Activated naive CD4-positive, alpha-beta T cell treated with anti-CD3 and anti-CD28 coated beads, Interleukin-2, amount 10 ng/mL, durations not matched to agents 7 days and 5 days (primary cell): ENCODE results near the gene GRIA3.
"Not testable (repeated sequence)": the region's sequence is repeated elsewhere in the genome, so short reads cannot be mapped to it uniquely, and the experiment has no call there.

Source experiments
- CTCF ChIA-PET: fragments of 350-600 bp; sonication (Branson Sonifier 250); formaldehyde crosslinking; loops from one replicate; lab custom pipeline; 2021; ENCODE audit warnings: antibody characterized with exemption; lab: Charles Lee
- DNase-seq: peaks from one replicate; pipeline ENCODE4 v3.0.0-alpha.2; 2020
- H3K27ac Mint-ChIP-seq: one replicate; pipeline ENCODE4 v1.8.0; 2021; ENCODE audit warnings: mild to moderate bottlenecking, moderate library complexity, mixed read lengths
- H3K27me3 Mint-ChIP-seq: one replicate; pipeline ENCODE4 v1.8.0; 2021; ENCODE audit warnings: mild to moderate bottlenecking, mixed read lengths
- H3K36me3 Mint-ChIP-seq: one replicate; pipeline ENCODE4 v1.8.0; 2021; ENCODE audit warnings: mixed read lengths
- H3K4me1 Mint-ChIP-seq: one replicate; pipeline ENCODE4 v1.8.0; 2021; ENCODE audit warnings: mixed read lengths
- H3K4me3 Mint-ChIP-seq: one replicate; pipeline ENCODE4 v1.8.0; 2021; ENCODE audit warnings: mild to moderate bottlenecking, moderate library complexity, mixed read lengths
- H3K9me3 Mint-ChIP-seq: one replicate; pipeline ENCODE4 v1.8.0; 2021; ENCODE audit warnings: mixed read lengths

Gene GRIA3

DNA sequence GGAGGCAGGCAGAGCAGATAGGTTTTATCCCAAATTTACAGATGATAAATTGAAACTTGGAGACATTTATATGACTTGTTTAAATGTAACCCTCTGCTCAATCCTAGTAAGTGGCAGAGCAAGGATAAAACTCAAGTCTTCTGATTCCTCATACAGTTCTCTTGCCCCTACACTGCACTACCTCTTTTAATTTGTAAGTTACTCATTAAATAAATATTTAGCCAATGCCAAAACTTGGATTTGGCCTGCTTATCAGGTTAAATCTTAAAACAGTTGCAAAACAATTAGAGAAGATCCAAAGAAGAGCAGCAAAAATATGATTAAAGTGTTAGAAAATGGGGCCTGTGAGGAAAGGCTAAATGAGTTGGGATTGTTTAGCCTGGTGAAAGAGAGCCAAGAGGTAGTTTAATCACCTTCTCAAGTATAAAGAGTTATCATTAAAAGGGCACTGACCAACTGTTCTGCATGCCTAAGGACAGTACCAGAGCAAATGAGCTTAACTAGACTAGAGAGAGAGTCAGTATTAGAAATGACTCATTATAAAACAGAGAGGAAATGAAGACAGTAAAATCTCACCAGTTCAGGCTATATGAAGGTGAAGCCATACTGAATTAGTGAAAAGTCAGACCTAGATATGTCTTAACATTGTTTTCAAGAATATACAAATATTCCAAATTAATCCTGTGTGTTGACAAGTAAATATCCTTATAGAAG, 146.3 kb downstream of the GRIA3 start:
- Mint-ChIP-seq H3K27me3 (no peaks in the 10 kb centered on the region), H3K36me3 (no peaks in the 10 kb centered on the region), H3K9me3 (no peaks in the 10 kb centered on the region), H3K27ac (no peak overlapping the region), H3K4me3 (no peak overlapping the region), H3K4me1 (no peaks in the 10 kb centered on the region)
- CTCF ChIA-PET: no interaction called here
- no peak for DNase-seq

DNA sequence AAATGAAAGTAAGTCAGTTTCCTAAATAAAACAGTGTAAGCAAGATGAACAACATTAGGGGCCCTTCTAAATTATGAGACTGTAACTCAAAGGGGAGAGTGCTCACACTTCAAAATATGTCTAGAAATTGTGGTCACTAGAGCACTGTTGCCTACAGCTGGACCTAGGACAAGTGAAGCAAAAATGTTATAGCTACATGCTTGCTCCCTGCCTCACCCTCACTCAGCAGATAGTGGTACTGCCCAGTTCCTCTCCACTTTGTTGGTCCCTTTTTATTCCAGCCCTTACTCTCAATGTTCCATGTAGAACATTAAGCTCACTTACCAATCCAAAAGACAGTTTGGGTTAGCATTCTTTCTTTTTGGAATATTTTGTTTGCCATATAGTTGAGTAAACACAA, 147.3 kb downstream of the GRIA3 start:
- H3K4me1 Mint-ChIP-seq: no peaks in the 10 kb centered on the region
- no peak for DNase-seq
- H3K36me3 Mint-ChIP-seq: no peaks in the 10 kb centered on the region
- H3K27ac Mint-ChIP-seq: no peak overlapping the region
- H3K9me3 Mint-ChIP-seq: no peaks in the 10 kb centered on the region
- CTCF ChIA-PET: no interaction called here
- no peak overlapping the region for H3K4me3 Mint-ChIP-seq
- no peaks in the 10 kb centered on the region for H3K27me3 Mint-ChIP-seq

DNA sequence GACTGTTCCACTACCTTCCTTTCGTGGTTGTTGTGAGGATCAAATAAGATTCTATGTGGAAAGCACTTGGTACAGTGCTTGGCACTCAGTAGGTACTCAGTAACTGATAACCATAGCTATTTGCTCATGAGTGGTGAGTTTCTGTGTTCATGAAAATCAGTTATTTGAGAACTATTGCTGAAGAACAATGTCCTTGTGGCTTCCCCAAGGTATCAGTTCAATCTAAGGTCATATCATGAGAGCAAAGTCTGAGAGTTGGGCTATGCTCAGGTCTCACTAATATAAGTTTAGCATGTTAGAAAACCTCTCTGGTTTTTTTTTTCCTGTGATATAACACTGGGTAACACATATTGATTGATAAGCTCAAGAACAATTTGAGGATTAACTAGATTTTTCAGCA, 147.8 kb downstream of the GRIA3 start:
- H3K36me3 Mint-ChIP-seq: no peaks in the 10 kb centered on the region
- CTCF ChIA-PET: no interaction called here
- no peak for DNase-seq

DNA sequence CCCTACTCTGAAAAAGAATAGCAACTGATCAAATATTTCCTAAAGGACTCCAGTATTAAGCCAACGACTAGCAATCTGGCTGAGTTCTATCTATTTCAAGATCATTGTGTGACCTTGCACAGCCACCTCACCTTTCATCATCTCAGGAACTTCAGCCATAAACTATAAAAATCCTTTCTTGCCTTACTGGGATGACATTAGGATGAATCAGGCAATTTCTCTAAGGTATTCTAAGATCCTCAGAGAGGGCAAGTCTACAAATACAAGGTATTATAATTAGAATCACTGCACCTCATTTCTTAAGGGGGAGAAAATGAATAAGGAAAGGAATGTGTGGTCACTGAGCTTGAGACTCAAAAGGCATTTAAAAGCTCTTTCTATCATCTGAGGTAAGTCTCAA, 152.6 kb downstream of the GRIA3 start:
- H3K36me3 Mint-ChIP-seq: no peaks in the 10 kb centered on the region
- H3K4me3 Mint-ChIP-seq: no peak overlapping the region
- DNase-seq: no peak
- H3K27ac Mint-ChIP-seq: no peak overlapping the region
- H3K27me3 Mint-ChIP-seq: no peaks in the 10 kb centered on the region
- no peaks in the 10 kb centered on the region for H3K9me3 Mint-ChIP-seq
- CTCF ChIA-PET: no interaction called here
- H3K4me1 Mint-ChIP-seq: no peaks in the 10 kb centered on the region

More for the DNA sequence above, 147.8 kb downstream of the GRIA3 start:
- Mint-ChIP-seq H3K27ac (no peak overlapping the region), H3K9me3 (no peaks in the 10 kb centered on the region), H3K4me3 (no peak overlapping the region), H3K27me3 (no peaks in the 10 kb centered on the region), H3K4me1 (no peaks in the 10 kb centered on the region)

DNA sequence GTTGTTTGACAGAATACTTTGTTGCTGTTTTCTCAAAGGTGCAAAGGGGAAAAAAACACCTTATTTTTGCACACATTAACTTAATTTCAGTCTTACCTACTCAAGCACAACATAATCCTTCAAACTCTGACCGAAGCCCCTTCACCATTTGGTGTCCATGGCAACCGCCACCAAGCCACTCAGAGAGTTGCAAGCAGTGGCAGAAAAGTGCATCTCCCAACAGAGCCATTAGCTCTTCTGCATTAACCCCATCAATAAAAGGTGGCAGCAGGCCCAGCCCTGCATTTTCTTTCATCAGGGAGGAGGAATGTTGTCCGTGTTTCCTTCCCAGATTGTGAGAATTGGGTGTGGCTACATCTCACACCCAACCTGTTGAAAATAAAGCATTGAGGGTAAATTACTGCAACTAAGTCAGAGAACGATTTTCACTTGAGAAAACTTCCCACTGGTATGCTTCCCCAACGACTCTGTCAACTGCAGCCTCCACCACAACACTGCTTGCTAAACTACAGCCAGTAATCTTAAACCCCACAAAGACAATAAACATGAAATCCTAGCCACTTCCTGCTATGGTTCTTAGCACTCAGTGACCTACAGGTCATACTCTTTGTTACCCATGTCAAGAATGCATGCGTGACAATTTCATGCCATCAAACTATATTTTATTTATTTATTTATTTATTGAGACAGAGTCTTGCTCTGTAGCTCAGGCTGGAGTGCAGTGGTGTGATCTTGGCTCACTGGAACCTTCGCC, 154.0 kb downstream of the GRIA3 start:
- DNase-seq: no peak
- Mint-ChIP-seq H3K4me1 (no peaks in the 10 kb centered on the region), H3K4me3 (no peak overlapping the region), H3K9me3 (no peaks in the 10 kb centered on the region), H3K36me3 (no peaks in the 10 kb centered on the region), H3K27ac (no peak overlapping the region), H3K27me3 (no peaks in the 10 kb centered on the region)
- CTCF ChIA-PET: no interaction called here

DNA sequence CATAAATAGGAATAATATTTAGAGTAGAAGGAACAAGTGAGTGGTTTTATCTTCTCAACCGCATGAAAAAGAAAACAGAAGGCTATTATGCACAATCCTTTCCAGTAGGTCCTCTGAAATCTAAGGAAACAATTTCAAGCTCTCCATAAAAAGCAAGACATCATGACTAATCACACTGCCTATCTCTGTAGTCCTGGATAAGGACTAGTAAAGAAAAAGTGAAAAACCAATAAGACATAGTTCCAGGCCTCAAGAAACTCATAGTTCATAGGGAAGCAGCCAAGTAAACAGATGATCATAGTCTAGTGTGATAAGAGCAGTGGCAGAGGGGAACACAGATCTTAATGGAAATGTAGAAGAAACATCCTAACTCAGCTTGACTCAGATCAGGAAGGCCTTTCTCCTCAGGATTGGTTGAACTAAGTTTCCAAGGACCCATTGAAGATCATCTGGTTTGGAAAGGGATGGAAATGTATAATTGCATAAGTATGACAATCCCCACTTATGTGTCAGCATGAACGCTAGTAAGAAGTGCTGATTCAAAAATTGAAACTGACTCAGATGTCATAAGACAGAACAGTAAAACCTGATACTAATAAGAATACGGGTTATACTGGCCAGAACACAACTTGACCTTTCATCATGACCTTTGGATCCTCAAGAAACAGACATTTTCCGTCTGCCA, 155.3 kb downstream of the GRIA3 start:
- no peaks in the 10 kb centered on the region for H3K27me3 Mint-ChIP-seq
- H3K27ac Mint-ChIP-seq: no peak overlapping the region
- no peaks in the 10 kb centered on the region for H3K9me3 Mint-ChIP-seq
- no peak for DNase-seq
- H3K36me3 Mint-ChIP-seq: no peaks in the 10 kb centered on the region
- CTCF ChIA-PET: no interaction called here
- no peak overlapping the region for H3K4me3 Mint-ChIP-seq
- H3K4me1 Mint-ChIP-seq: no peaks in the 10 kb centered on the region

DNA sequence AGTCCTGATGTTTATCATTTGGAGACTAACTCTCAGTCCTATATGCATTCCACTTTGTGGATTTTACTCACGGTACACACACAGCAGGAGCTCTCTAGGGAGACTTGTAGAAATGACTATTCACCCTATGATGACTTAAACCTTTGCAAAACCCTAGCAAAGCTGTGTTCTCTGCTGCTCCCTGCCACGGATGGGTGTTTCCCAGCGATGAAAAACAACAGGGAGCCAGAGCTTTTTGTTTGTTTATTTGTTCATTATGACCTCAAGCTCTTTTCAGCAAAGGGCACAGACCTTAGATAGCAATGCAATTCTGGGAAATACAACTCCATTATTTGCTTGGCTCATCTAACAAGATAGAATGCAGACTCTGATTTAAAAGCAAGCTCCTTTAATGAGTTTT, 156.6 kb downstream of the GRIA3 start:
- Mint-ChIP-seq H3K4me3 (no peak overlapping the region), H3K27ac (no peak overlapping the region), H3K36me3 (no peaks in the 10 kb centered on the region), H3K4me1 (no peaks in the 10 kb centered on the region), H3K9me3 (no peaks in the 10 kb centered on the region), H3K27me3 (no peaks in the 10 kb centered on the region)
- CTCF ChIA-PET: no interaction called here
- no peak for DNase-seq

DNA sequence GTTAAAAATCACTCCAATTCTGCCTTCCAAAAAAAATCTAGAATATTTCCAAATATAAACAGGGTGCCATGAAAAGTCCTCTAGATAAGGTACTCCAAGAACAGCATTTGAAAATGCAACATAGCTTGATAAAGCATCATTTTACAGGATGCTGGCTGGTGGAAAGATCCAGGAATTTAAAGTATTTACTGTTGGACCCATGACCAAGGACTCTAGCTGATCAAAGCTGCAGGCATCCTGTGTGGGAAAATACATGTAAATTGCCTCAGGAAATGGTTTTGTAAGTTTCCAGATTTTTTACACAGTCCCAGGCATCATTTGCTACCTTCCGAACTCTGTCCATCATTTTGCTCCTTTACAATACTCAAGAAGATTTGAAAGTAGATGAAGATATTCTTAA, 164.4 kb downstream of the GRIA3 start:
- Mint-ChIP-seq H3K27ac (no peak overlapping the region), H3K4me3 (no peak overlapping the region), H3K4me1 (no peaks in the 10 kb centered on the region), H3K36me3 (no peaks in the 10 kb centered on the region), H3K9me3 (no peaks in the 10 kb centered on the region), H3K27me3 (no peaks in the 10 kb centered on the region)
- DNase-seq: no peak
- CTCF ChIA-PET: no interaction called here

DNA sequence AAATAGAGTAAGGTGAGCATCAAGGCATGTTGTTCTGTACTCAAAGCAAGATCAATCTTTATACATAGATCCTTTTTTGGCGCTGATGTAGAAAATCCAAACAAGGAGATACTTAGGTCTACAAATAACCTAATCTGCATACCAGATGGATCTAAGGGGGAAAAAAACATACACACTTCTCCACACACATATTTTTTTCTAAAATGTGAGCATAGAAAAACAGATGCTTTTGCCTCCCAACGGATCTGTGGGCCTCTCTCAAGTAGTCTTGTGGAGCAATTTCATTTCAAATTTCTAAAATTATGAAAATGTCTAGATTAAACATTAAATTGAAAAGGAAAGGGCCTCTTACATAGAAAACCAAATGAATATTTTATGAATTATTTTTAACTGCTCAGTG, 166.1 kb downstream of the GRIA3 start:
- no peak for DNase-seq
- Mint-ChIP-seq H3K27me3 (no peaks in the 10 kb centered on the region), H3K36me3 (no peaks in the 10 kb centered on the region), H3K4me1 (no peaks in the 10 kb centered on the region), H3K9me3 (no peaks in the 10 kb centered on the region), H3K27ac (no peak overlapping the region), H3K4me3 (no peak overlapping the region)
- CTCF ChIA-PET: no interaction called here

DNA sequence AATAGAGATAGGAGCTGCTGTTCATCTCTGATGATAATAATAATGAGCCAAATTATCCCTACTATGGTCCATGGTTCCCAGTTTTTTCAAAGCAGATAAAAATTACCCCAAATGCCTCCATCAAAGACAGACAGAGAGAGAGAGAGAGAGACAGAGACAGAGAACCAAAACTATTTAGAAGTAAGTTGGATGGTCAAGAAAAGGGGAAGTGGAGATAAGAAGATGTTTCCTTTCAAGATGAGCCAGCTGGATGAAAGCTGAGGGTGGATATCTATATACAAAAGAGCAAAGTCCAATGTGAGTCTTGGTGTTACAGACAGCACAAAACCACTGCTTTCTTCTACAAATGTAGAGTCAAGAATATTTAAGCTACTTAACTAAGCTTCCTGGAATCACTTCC, 173.9 kb downstream of the GRIA3 start:
- Mint-ChIP-seq H3K27me3 (peaks cover 3% of the 10 kb centered on the region), H3K4me1 (no peaks in the 10 kb centered on the region)
- CTCF ChIA-PET: no interaction called here

DNA sequence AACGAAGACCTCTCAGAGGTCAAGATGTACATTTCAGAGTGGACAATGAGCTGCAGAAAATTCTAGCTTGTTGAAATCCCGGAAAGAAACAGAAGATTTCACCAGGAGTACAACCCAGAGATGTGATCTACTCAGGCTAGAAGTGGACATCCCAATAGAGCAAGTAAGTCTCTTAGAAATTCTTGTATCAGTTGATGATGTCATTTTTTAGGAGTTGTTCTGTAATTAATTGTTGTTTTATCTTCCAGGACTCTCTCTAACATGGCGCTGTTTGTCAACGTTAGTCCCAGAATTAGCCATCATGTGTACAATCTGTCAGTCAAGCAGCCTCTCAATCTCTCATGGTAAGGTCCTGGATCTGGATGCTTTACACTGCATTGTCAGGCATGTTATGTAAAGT, 174.4 kb downstream of the GRIA3 start:
- H3K27me3 Mint-ChIP-seq: peaks cover 3% of the 10 kb centered on the region
- CTCF ChIA-PET: no interaction called here
- H3K4me3 Mint-ChIP-seq: no peak overlapping the region
- H3K9me3 Mint-ChIP-seq: no peaks in the 10 kb centered on the region
- no peaks in the 10 kb centered on the region for H3K36me3 Mint-ChIP-seq
- no peaks in the 10 kb centered on the region for H3K4me1 Mint-ChIP-seq
- DNase-seq: no peak
- H3K27ac Mint-ChIP-seq: no peak overlapping the region

More for the DNA sequence above, 173.9 kb downstream of the GRIA3 start:
- no peak for DNase-seq
- Mint-ChIP-seq H3K4me3 (no peak overlapping the region), H3K27ac (no peak overlapping the region), H3K9me3 (no peaks in the 10 kb centered on the region), H3K36me3 (no peaks in the 10 kb centered on the region)

DNA sequence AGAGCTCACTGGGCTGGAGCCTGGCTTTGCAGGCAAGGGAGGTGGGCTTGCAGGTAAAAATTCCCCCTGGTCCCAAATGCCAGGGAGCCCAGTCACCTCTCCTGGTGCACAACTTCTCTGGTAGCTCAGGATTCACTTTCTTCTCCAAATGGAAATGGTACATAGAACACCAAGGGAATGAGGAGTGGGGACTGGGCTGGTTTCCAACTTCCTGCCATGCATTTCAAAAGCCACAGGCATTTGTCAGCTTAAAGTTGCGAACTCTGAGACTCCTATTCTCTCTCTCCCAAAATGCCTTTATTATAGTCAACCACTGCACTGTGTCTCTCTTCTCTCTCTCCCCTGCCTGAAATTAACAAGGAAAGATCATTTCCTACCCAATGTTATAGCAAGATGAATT, 177.3 kb downstream of the GRIA3 start:
- Mint-ChIP-seq H3K4me1 (no peaks in the 10 kb centered on the region), H3K27ac (no peak overlapping the region), H3K9me3 (no peaks in the 10 kb centered on the region), H3K36me3 (no peaks in the 10 kb centered on the region), H3K4me3 (no peak overlapping the region), H3K27me3 (no peaks in the 10 kb centered on the region)
- CTCF ChIA-PET: no interaction called here
- no peak for DNase-seq

DNA sequence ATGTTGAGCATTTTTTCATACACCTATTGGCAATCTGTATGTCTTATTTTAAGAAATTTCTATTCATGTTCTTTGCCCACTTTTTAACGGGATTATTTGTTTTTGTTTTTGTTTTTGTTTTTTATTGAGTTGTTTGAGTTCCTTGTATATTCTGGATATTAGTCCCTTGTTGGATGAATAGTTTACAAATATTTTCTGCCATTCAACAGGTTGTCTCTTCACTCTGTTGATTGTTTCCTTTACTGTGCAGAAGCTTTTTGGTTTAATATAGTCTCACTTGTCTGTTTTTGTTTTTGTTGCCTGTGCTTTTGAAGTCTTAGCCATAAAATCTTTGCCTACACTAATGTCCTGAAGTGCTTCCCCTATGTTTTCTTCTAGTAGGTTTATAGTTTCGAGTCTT, 202.1 kb downstream of the GRIA3 start:
- H3K27me3 Mint-ChIP-seq, H3K36me3 Mint-ChIP-seq, H3K9me3 Mint-ChIP-seq, CTCF ChIA-PET, DNase-seq, H3K27ac Mint-ChIP-seq, H3K4me3 Mint-ChIP-seq, H3K4me1 Mint-ChIP-seq: not testable (repeated sequence)

DNA sequence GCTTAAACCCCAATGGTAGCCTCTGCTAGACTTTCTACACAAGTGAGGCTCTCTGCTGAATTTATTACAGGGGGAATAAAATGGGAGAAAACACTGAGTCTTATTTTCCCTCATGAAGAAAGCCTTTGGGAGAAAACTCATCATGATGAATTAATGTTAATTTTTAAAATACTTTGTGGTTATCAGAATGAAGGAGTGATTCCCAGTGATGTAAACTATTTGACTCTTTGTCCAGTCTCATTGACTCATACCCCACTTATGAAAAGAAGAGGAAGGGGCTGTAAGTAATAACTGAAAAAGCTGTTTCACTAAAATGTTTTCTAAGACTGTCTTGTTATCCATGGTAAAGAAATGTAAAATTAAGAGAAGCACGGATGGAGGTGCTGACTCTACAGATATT, 208.8 kb downstream of the GRIA3 start:
- CTCF ChIA-PET: no interaction called here
- H3K4me1 Mint-ChIP-seq: no peaks in the 10 kb centered on the region
- peaks cover 2% of the 10 kb centered on the region for H3K9me3 Mint-ChIP-seq
- no peaks in the 10 kb centered on the region for H3K36me3 Mint-ChIP-seq
- no peak overlapping the region for H3K4me3 Mint-ChIP-seq
- DNase-seq: no peak
- no peaks in the 10 kb centered on the region for H3K27me3 Mint-ChIP-seq
- no peak overlapping the region for H3K27ac Mint-ChIP-seq

DNA sequence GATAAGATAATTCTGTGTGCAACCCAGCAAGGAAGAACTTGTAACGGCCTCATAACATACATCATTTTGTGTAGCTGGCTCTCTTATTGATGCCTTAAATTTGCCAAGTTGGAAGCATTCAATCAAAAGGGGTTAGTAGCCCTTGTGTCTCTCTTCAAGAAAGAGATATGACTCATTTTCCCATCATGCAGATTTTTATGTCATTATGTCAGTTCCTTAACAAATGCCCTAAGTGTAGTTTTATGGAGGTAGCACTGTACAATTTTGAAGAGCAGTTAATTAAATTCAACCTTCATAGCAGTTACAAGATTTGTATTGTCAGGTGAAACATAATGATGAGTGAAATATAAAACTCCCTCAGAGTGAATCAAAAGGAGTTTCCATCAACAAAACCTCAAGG, 215.6 kb downstream of the GRIA3 start:
- Mint-ChIP-seq H3K27me3 (no peaks in the 10 kb centered on the region), H3K4me1 (no peaks in the 10 kb centered on the region), H3K9me3 (no peaks in the 10 kb centered on the region), H3K4me3 (no peak overlapping the region), H3K36me3 (no peaks in the 10 kb centered on the region), H3K27ac (no peak overlapping the region)
- CTCF ChIA-PET: no interaction called here
- no peak for DNase-seq
